OCI-LY1 (cell line): ENCODE data around the gene UTP14C.

ENCODE experiments used
- EZH2 ChIP-seq: fragments of 200-600 bp; sonication (generic), shearing (Covaris generic); IDR thresholded peaks from 2 replicates; pipeline ENCODE4 v1.8.0; 2017; ENCODE audit warnings: borderline replicate concordance, mixed run types, mild to moderate bottlenecking, antibody characterized with exemption, low read length, moderate library complexity, mixed read lengths
- TF ChIP-seq, protein P1 (sequence below): fragments of 200-600 bp; sonication (generic), shearing (Covaris generic); IDR thresholded peaks from 2 replicates; pipeline ENCODE4 v1.5.1; 2017; ENCODE audit warnings: mild to moderate bottlenecking, antibody characterized with exemption, low read length, moderate library complexity, mixed read lengths

DNA sequence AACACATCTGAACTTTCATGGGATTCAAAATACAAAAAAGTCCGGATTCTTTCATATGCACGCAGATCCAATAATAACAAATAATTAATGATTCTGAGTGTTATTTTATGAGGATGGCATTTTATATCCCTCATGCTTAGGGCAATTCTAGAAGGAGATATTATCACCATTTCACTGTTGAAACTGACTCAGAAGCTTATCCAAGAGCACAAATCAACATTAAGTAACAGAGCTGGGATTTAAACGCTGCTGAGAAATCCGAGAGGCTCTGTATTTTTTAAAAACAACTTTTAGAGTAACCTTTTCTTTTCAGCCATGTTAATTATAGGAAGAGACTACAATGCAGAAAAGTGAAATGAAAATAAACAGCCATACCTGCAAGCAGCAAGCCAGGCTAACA is 43.6 kb upstream of the UTP14C start:
- TF ChIP-seq, protein P1, sequence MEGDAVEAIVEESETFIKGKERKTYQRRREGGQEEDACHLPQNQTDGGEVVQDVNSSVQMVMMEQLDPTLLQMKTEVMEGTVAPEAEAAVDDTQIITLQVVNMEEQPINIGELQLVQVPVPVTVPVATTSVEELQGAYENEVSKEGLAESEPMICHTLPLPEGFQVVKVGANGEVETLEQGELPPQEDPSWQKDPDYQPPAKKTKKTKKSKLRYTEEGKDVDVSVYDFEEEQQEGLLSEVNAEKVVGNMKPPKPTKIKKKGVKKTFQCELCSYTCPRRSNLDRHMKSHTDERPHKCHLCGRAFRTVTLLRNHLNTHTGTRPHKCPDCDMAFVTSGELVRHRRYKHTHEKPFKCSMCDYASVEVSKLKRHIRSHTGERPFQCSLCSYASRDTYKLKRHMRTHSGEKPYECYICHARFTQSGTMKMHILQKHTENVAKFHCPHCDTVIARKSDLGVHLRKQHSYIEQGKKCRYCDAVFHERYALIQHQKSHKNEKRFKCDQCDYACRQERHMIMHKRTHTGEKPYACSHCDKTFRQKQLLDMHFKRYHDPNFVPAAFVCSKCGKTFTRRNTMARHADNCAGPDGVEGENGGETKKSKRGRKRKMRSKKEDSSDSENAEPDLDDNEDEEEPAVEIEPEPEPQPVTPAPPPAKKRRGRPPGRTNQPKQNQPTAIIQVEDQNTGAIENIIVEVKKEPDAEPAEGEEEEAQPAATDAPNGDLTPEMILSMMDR = no peak
- no peak for TF ChIP-seq EZH2
